Activated T-cell treated with anti-CD3 and anti-CD28 coated beads, Interleukin-2, amount 50 U/mL, for 4 hours (primary cell): Measurements from ENCODE around the gene CDK3. TPM values are rescaled to one million over a fixed set of nuclear protein-coding genes. Genes with fewer than 3 reads are reported as not detected.

Source experiments
- ATAC-seq, 2 donors: fragments of 200-7000 bp; cut with Tn5 transposase; one replicate each; pipeline ENCODE4 v1.10.0; 2021
- DNase-seq: peaks from one replicate; pipeline ENCODE4 v3.0.0-alpha.2; 2020
- H3K27me3 Mint-ChIP-seq: one replicate; pipeline ENCODE4 v1.8.0; 2021; ENCODE audit warnings: low read depth, mixed read lengths
- H3K36me3 Mint-ChIP-seq: one replicate; pipeline ENCODE4 v1.8.0; 2022; ENCODE audit warnings: mixed read lengths; ENCODE audit not compliant: insufficient read depth
- H3K4me1 Mint-ChIP-seq: one replicate; pipeline ENCODE4 v1.8.0; 2021; ENCODE audit warnings: low read depth, mixed read lengths
- H3K4me3 Mint-ChIP-seq: one replicate; pipeline ENCODE4 v1.8.0; 2021; ENCODE audit warnings: mild to moderate bottlenecking, moderate library complexity, mixed read lengths
- H3K9me3 Mint-ChIP-seq: one replicate; pipeline ENCODE4 v1.8.0; 2021; ENCODE audit warnings: mixed read lengths
- total RNA-seq, 3 donors: library from RNA; stranded (reverse); gene quantifications; one replicate each; pipeline ENCODE4 v1.2.1, GENCODE V29; 2021

The CDK3 gene
- total RNA-seq, 3 donors from 2014 or later = 3.3 to 5.5 (median 3.8) TPM

- DNase-seq (no peak), ATAC-seq (peak; percentile 17 to 29)
- Mint-ChIP-seq H3K36me3 (peaks cover 3% of the 10 kb centered on the region), H3K27me3 (no peaks in the 10 kb centered on the region), H3K9me3 (no peaks in the 10 kb centered on the region), H3K4me3 (peak overlapping the region; percentile 99), H3K4me1 (peaks cover 27% of the 10 kb centered on the region)
Observed at GRCh38 chr17:75979705-75980187, 20.9 kb upstream of the CDK3 start.

- Mint-ChIP-seq H3K27me3 (no peaks in the 10 kb centered on the region), H3K4me3 (peak overlapping the region; percentile 99), H3K4me1 (peaks cover 27% of the 10 kb centered on the region), H3K36me3 (peaks cover 3% of the 10 kb centered on the region), H3K9me3 (no peaks in the 10 kb centered on the region)
- ATAC-seq (no peak), DNase-seq (no peak)
Observed at GRCh38 chr17:75980188-75981018, 20.3 kb upstream of the CDK3 start.

GRCh38 chr17:75981019-75981615, 19.5 kb upstream of the CDK3 start:
- Mint-ChIP-seq H3K36me3 (peaks cover 2% of the 10 kb centered on the region), H3K4me1 (peaks cover 23% of the 10 kb centered on the region), H3K27me3 (no peaks in the 10 kb centered on the region), H3K4me3 (peak overlapping the region; percentile 99), H3K9me3 (no peaks in the 10 kb centered on the region)
- ATAC-seq = no peak
- no peak for DNase-seq

GRCh38 chr17:75983501-75984181, 17.0 kb upstream of the CDK3 start:
- no peaks in the 10 kb centered on the region for H3K27me3 Mint-ChIP-seq
- H3K9me3 Mint-ChIP-seq = no peaks in the 10 kb centered on the region
- ATAC-seq = no peak
- peaks cover 4% of the 10 kb centered on the region for H3K36me3 Mint-ChIP-seq
- H3K4me1 Mint-ChIP-seq = peaks cover 7% of the 10 kb centered on the region
- no peak overlapping the region for H3K4me3 Mint-ChIP-seq
- DNase-seq = no peak

- peaks cover 4% of the 10 kb centered on the region for H3K36me3 Mint-ChIP-seq
Observed at GRCh38 chr17:75985986-75986385, 14.7 kb upstream of the CDK3 start.

GRCh38 chr17:75987041-75987440, 13.6 kb upstream of the CDK3 start:
- no peaks in the 10 kb centered on the region for H3K9me3 Mint-ChIP-seq
- H3K4me1 Mint-ChIP-seq = no peaks in the 10 kb centered on the region
- ATAC-seq (no peak), DNase-seq (no peak)
- no peaks in the 10 kb centered on the region for H3K27me3 Mint-ChIP-seq
- peaks cover 8% of the 10 kb centered on the region for H3K36me3 Mint-ChIP-seq
- no peak overlapping the region for H3K4me3 Mint-ChIP-seq

More at GRCh38 chr17:75985986-75986385, 14.7 kb upstream of the CDK3 start:
- no peaks in the 10 kb centered on the region for H3K9me3 Mint-ChIP-seq
- no peaks in the 10 kb centered on the region for H3K27me3 Mint-ChIP-seq
- no peak overlapping the region for H3K4me3 Mint-ChIP-seq
- ATAC-seq (no peak), DNase-seq (no peak)
- H3K4me1 Mint-ChIP-seq = no peaks in the 10 kb centered on the region

- H3K9me3 Mint-ChIP-seq = no peaks in the 10 kb centered on the region
- H3K27me3 Mint-ChIP-seq = no peaks in the 10 kb centered on the region
- H3K4me1 Mint-ChIP-seq = no peaks in the 10 kb centered on the region
- no peak for DNase-seq
- H3K36me3 Mint-ChIP-seq = peaks cover 9% of the 10 kb centered on the region
- no peak for ATAC-seq
- no peak overlapping the region for H3K4me3 Mint-ChIP-seq
Observed at GRCh38 chr17:75991396-75991795, 9.3 kb upstream of the CDK3 start.

- Mint-ChIP-seq H3K36me3 (peaks cover 5% of the 10 kb centered on the region), H3K9me3 (no peaks in the 10 kb centered on the region), H3K27me3 (no peaks in the 10 kb centered on the region), H3K4me3 (no peak overlapping the region), H3K4me1 (peaks cover 13% of the 10 kb centered on the region)
- DNase-seq (no peak), ATAC-seq (no peak)
Observed at GRCh38 chr17:75994802-75995370, 5.8 kb upstream of the CDK3 start.

- DNase-seq = no peak
- no peak for ATAC-seq
- H3K4me3 Mint-ChIP-seq = no peak overlapping the region
- peaks cover 5% of the 10 kb centered on the region for H3K36me3 Mint-ChIP-seq
- H3K9me3 Mint-ChIP-seq = no peaks in the 10 kb centered on the region
- peaks cover 13% of the 10 kb centered on the region for H3K4me1 Mint-ChIP-seq
- no peaks in the 10 kb centered on the region for H3K27me3 Mint-ChIP-seq
Observed at GRCh38 chr17:75995385-75995925, 5.2 kb upstream of the CDK3 start.

GRCh38 chr17:75996665-75997590, 3.7 kb upstream of the CDK3 start:
- peak overlapping the region; percentile 35 for H3K4me3 Mint-ChIP-seq
- no peak for DNase-seq
- H3K4me1 Mint-ChIP-seq = peaks cover 13% of the 10 kb centered on the region
- H3K9me3 Mint-ChIP-seq = no peaks in the 10 kb centered on the region
- peaks cover 1% of the 10 kb centered on the region for H3K36me3 Mint-ChIP-seq
- no peaks in the 10 kb centered on the region for H3K27me3 Mint-ChIP-seq
- ATAC-seq = peak; percentile 58 to 69

- no peak overlapping the region for H3K4me3 Mint-ChIP-seq
- peaks cover 13% of the 10 kb centered on the region for H3K4me1 Mint-ChIP-seq
- no peaks in the 10 kb centered on the region for H3K27me3 Mint-ChIP-seq
- no peaks in the 10 kb centered on the region for H3K9me3 Mint-ChIP-seq
- DNase-seq = no peak
- H3K36me3 Mint-ChIP-seq = peaks cover 1% of the 10 kb centered on the region
- ATAC-seq = no peak
Observed at GRCh38 chr17:75998327-75998795, 2.3 kb upstream of the CDK3 start.

- Mint-ChIP-seq H3K4me1 (peaks cover 13% of the 10 kb centered on the region), H3K27me3 (no peaks in the 10 kb centered on the region), H3K9me3 (no peaks in the 10 kb centered on the region), H3K36me3 (no peaks in the 10 kb centered on the region), H3K4me3 (no peak overlapping the region)
- DNase-seq (peak; percentile 57), ATAC-seq (peak; percentile 76 to 78)
Observed at GRCh38 chr17:76000016-76000754, 470 bp upstream of the CDK3 start.

GRCh38 chr17:76002100-76002499, 1.4 kb downstream of the CDK3 start:
- Mint-ChIP-seq H3K9me3 (no peaks in the 10 kb centered on the region), H3K4me1 (peaks cover 8% of the 10 kb centered on the region), H3K4me3 (no peak overlapping the region), H3K27me3 (no peaks in the 10 kb centered on the region), H3K36me3 (peaks cover 4% of the 10 kb centered on the region)
- no peak for DNase-seq
- ATAC-seq = no peak
